SK-N-SH treated with all-trans-retinoic acid at 6 μM for 48 hours (cell line): ENCODE data around the gene PBX2.

ENCODE experiments used
- RARB ChIP-seq: fragments of 250-450 bp; sonication (Bioruptor Pico); IDR thresholded peaks from 2 replicates; pipeline ENCODE4 v1.8.0; 2021; ENCODE audit warnings: mild to moderate bottlenecking, moderate library complexity
- ZC3H10 ChIP-seq: fragments of 250-450 bp; sonication (Bioruptor Pico); IDR thresholded peaks from 2 replicates; pipeline ENCODE4 v1.5.1; 2021; ENCODE audit warnings: mild to moderate bottlenecking, moderate library complexity
- TF ChIP-seq, protein P1 (sequence below): fragments of 250-450 bp; sonication (Bioruptor Pico); IDR thresholded peaks from 2 replicates; pipeline ENCODE4 v1.8.0; 2020; ENCODE audit warnings: mild to moderate bottlenecking, moderate library complexity, borderline replicate concordance

DNA sequence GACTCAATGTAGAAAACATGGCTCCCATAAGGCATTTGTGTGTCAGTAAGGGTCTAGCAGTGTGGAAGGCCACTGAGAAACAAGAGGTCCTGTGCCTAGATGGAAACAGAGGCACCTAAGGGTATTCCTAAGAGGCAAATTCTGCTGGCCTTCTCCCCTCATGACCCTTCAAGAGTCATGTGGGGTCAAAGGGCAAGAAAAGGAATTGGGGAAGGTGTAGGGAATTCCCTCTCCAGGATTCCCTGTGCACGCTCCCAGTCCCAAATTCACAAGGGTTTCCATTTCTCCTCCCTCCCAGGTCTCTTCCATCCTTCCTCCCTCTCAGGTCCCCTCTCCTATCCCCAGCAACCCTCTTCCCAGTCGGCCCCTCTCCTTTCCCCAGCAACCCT lies 14.7 kb downstream of the PBX2 start:
- TF ChIP-seq, protein P1, sequence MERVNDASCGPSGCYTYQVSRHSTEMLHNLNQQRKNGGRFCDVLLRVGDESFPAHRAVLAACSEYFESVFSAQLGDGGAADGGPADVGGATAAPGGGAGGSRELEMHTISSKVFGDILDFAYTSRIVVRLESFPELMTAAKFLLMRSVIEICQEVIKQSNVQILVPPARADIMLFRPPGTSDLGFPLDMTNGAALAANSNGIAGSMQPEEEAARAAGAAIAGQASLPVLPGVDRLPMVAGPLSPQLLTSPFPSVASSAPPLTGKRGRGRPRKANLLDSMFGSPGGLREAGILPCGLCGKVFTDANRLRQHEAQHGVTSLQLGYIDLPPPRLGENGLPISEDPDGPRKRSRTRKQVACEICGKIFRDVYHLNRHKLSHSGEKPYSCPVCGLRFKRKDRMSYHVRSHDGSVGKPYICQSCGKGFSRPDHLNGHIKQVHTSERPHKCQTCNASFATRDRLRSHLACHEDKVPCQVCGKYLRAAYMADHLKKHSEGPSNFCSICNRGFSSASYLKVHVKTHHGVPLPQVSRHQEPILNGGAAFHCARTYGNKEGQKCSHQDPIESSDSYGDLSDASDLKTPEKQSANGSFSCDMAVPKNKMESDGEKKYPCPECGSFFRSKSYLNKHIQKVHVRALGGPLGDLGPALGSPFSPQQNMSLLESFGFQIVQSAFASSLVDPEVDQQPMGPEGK: no peak
- TF ChIP-seq RARB (CRISPR knock-in tag) (no peak), ZC3H10 (CRISPR knock-in tag) (no peak)
